KOPT-K1 (cell line): Measurements from ENCODE around the gene PXMP2.
A peak's percentile ranks its signal among the peaks of the same experiment; 100 is the strongest.

Experiments used
- H3K27ac ChIP-seq: fragments of 200-600 bp; sonication (generic); 2 replicates; pipeline ENCODE4 v1.5.1; 2016; ENCODE audit warnings: antibody characterized with exemption, mild to moderate bottlenecking, low read depth, low read length; ENCODE audit not compliant: poor library complexity, severe bottlenecking
- H3K36me3 ChIP-seq: fragments of 200-600 bp; sonication (generic); 2 replicates; pipeline ENCODE4 v1.5.1; 2017; ENCODE audit warnings: antibody characterized with exemption, mild to moderate bottlenecking, low read length, moderate library complexity; ENCODE audit not compliant: insufficient read depth
- H3K9me3 ChIP-seq: fragments of 200-600 bp; sonication (generic); 2 replicates; pipeline ENCODE4 v1.5.1; 2017; ENCODE audit warnings: antibody characterized with exemption, low read length, mild to moderate bottlenecking; ENCODE audit not compliant: insufficient read depth, poor library complexity, severe bottlenecking

Gene PXMP2

DNA sequence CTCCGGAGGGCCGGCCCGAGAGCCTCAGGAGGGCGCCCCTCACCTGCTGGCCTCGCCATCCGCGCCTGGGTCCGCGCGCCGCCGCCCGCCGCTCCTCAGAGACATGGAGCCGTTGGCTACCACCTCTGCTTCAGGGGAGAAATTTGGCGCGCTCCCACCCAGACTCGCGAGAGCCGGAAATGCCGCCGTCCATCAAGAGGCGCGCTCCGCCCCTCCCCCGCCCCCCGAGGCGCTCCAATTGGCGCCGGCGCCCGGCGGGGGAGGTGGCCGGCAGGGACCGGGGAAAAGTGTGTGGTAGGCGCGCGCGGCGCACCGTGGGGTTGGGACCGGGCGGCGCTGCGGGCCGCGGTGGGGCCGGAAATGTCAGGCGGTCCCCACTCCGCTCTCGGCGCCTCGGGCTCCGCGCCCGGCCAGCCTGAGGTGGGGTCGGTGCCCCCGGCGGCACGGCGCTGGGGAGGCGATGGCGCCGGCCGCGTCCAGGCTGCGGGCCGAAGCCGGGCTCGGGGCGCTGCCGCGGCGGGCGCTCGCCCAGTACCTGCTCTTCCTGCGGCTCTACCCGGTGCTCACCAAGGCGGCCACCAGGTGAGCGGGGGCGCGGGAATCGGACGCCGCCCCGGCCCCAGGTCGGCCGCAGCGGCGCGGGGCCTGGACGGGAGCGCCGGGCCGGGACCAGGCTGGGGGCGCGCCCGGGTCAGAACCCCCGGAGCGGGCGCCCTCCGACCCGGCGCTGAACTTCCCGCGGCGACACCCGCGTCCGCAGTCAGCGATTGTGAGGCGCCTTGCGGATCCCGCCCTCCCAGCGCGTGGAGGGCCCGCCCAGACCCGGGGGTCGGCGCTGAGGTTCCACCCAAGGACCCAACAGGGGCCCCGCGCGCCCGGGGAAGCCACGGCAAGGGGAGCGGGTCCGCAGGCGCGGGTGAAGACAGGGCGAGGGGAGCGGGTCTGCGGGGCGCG lies at the start of gene PXMP2, which contains the start of gene POLE:
Gene PXMP2 (plus strand): TSS at position 377 of the 954 bp plus-strand sequence. CDS start 84 bp downstream, at position 461.
Gene POLE (minus strand): TSS at position 132 of the 954 bp plus-strand sequence. CDS start 27 bp downstream, at position 105.
- peak within 1 kb of the TSS; percentile 95 for H3K27ac ChIP-seq
- H3K36me3 ChIP-seq = peaks cover 49% of the 10 kb centered on the region
- peaks cover 21% of the 10 kb centered on the region for H3K9me3 ChIP-seq

- Histone ChIP-seq H3K36me3 (peaks cover 100% of the 10 kb centered on the region), H3K9me3 (no peaks in the 10 kb centered on the region)
Observed at GRCh38 chr12:132637811-132638210, 49.6 kb upstream of the PXMP2 start.

GRCh38 chr12:132638541-132639408 lies 48.6 kb upstream of the PXMP2 start:
- Histone ChIP-seq H3K9me3 (no peaks in the 10 kb centered on the region), H3K36me3 (peaks cover 100% of the 10 kb centered on the region), H3K27ac (no peak overlapping the region)

More at GRCh38 chr12:132637811-132638210, 49.6 kb upstream of the PXMP2 start:
- H3K27ac ChIP-seq = no peak overlapping the region

GRCh38 chr12:132639956-132640520 lies 47.3 kb upstream of the PXMP2 start:
- no peak overlapping the region for H3K27ac ChIP-seq
- no peaks in the 10 kb centered on the region for H3K9me3 ChIP-seq
- peaks cover 98% of the 10 kb centered on the region for H3K36me3 ChIP-seq

- H3K36me3 ChIP-seq = peaks cover 98% of the 10 kb centered on the region
- H3K27ac ChIP-seq = no peak overlapping the region
Observed at GRCh38 chr12:132640936-132641335, 46.5 kb upstream of the PXMP2 start.

DNA sequence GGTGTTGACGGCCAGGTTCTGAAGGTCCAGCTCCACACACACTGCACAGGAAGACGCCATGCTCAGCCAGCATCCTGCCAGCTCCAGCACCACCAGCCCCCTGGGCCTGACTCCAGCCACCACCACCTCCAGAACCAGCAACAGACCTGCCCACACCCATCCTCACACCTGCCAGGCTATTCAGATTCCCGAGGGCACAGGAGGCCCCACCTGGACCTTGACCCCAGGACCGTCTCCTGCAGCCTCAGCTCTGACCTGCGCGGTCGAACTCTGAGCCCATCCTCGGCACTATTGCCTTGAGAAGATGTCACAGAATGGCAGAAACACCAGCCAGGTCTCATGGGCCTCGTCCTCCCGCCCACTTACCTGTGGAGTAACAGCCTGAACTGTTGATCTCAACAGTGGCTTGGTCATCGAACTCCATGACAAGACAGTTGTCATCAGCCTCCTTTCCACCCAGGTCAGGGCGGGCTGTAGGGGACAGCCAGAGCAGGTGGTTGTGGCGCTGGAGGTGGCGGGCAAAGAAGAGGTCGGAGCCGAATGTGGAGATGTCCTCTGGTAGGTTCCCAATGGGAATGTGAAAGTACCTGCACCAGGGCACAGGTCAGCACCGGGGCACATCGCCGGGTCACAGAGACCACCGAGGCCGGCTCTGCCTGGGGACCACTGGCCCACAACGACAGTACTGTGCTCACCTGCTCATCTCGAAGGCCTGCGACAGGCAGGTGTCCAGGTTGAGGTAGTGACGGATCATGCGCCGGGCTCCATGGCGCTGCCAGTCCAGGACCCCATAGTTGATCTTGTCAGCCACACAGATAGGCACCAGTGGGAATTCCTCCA lies 45.4 kb upstream of the PXMP2 start:
- Histone ChIP-seq H3K27ac (no peak overlapping the region), H3K9me3 (no peaks in the 10 kb centered on the region), H3K36me3 (peaks cover 98% of the 10 kb centered on the region)

More at GRCh38 chr12:132640936-132641335, 46.5 kb upstream of the PXMP2 start:
- no peaks in the 10 kb centered on the region for H3K9me3 ChIP-seq

GRCh38 chr12:132642846-132643835 lies 44.2 kb upstream of the PXMP2 start:
- Histone ChIP-seq H3K27ac (no peak overlapping the region), H3K36me3 (peaks cover 98% of the 10 kb centered on the region), H3K9me3 (no peaks in the 10 kb centered on the region)

DNA sequence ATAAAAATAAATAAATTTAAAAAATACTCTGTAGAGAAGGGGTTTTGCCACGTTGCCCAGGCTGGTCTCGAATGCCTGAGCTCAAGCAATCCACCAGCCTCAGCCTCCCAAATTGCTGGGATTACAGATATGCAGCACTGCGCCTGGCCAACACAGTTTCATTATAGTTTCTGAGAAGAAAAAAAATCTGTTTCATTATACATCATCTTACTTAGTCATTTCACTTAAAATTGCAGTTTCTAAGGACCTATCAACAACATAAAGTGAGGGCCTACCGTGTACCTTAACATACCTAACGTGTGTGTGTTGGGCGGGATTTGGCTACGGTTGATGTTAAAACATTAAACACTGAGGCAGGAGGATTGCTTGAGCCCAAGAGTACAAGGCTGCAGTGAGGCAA lies 40.5 kb upstream of the PXMP2 start:
- Histone ChIP-seq H3K36me3 (peaks cover 98% of the 10 kb centered on the region), H3K9me3 (no peaks in the 10 kb centered on the region), H3K27ac (no peak overlapping the region)

DNA sequence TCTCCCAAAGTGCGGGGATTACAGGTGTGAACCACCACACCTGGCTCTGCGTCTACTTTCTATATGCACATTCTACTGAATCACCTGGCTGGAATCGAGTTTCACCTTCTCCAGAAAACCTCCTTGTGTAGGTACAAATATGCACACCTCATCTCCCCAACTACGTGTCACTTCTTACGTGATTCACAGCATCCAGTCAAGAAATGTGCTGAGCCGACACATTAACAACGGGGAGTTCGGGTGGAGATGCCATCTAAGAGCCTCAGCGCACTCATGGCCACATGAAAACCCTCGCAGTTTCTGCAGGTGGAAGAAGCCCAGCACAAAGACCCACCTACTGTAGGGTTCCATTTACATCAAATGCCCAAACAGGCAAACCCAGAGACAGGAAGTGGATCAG lies 39.5 kb upstream of the PXMP2 start:
- no peaks in the 10 kb centered on the region for H3K9me3 ChIP-seq
- no peak overlapping the region for H3K27ac ChIP-seq
- H3K36me3 ChIP-seq = peaks cover 98% of the 10 kb centered on the region

DNA sequence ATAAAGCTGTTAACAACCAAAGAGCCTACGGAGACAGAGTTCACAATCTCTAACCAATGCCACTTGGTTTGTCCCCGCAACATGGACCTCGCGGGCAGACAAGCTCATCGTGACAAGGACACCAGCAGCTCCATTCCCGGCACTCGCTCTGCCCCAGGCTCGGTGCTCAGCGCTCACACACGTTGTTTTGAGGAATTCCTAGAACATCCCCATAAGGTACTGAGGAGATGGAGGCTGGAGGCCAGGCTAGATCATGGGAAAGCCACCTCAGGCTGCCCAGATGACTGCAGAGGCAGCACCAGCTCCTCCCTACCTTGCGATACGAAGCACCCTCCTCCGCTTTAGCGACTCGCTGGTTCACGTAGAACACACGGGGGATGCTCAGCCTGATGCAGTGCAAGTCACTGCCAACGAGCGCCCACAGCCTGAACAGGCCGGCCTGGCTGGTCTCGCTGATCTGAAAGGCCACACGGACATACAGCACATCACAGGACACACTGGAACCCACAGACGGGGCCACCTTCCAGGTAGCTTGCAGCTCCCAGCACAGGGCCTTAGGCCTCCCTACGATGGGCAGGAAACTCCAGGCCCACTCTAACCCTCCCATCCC lies 38.7 kb upstream of the PXMP2 start:
- Histone ChIP-seq H3K36me3 (peaks cover 98% of the 10 kb centered on the region), H3K27ac (no peak overlapping the region), H3K9me3 (no peaks in the 10 kb centered on the region)

DNA sequence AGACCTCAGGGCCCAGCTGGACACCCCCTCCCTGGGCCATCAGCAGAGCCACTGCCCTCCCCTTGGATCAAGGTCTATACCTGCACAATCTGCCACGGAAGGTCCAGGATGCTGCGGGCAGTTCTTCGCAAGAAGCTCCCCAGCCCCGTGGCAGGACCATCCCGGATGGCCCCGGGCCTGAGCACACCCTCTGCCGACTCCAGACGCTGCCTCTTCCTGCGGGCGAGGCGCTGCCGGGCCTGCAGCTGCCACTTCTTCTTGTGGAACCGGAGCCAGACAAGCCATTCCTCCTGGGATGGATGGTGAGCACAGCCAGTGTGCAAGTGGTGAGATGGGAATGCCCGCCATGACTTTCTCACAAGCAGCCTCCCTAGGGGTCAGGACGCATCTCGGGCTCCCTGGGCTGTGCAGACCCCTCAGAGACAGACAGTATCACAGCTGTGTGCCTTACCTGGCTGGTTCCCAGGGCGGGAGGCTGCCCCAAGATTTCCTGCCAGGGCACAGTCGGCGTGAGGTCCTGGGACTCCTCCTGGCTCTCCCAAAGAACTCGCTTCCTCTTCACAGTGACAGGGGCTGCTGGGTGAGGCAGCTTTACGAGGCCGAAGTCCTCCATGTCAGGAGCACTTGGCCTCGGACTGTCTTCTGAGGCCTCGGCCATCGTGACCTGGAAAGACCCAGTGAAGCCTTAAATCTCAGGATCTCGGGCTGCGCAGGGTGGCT lies 38.0 kb upstream of the PXMP2 start:
- H3K36me3 ChIP-seq = peaks cover 98% of the 10 kb centered on the region

DNA sequence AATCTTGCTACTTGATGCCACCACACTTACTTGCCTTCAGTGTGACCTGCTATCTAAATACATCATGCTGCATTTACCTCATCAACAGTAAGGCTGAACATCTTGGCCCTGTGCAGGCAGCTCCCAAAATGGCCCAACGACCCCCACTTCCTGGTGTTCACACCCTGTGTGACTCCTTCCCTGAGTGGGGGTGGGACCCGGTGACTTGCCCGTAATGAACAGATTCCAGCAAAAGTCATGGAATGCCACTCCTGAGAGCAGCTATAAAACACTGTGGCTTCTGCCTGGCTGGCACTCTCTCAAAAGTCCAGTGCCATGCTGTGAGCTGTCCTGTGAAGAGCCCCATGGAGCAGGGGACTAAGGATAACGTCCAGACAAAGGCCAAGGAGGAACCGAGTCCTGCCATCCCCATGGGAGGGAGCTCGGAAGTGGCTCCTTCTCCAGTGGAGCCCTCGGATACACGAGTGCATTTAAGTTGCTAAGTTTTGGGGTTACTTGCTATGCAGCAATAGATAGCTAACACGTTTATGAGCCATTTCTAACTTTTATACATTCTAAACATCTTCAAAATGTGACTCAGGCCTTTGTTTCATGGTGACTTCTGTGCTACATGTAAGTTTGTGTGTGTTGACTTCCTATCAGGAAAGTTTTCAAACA lies 35.8 kb upstream of the PXMP2 start:
- Histone ChIP-seq H3K9me3 (no peaks in the 10 kb centered on the region), H3K36me3 (peaks cover 100% of the 10 kb centered on the region), H3K27ac (no peak overlapping the region)

More for the DNA sequence above, 38.0 kb upstream of the PXMP2 start:
- H3K27ac ChIP-seq = no peak overlapping the region
- H3K9me3 ChIP-seq = no peaks in the 10 kb centered on the region
